K562 (cell line): ENCODE results near the gene SUPT5H. TPM values are rescaled to one million over a fixed set of nuclear protein-coding genes. Genes with fewer than 3 reads are reported as not detected.

Experiments
- ADNP ChIP-seq: fragments of 200-800 bp; sonication (Bioruptor generic); IDR thresholded peaks from 2 replicates; pipeline ENCODE4 v1.6.1; 2016; ENCODE audit warnings: missing genetic modification characterization, missing compliant biosample characterization
- ATF2 ChIP-seq: sonication (generic); formaldehyde crosslinking; IDR thresholded peaks from 2 replicates; pipeline ENCODE4 v1.8.1; 2022; ENCODE audit warnings: missing genetic modification reagents
- CHAMP1 ChIP-seq: fragments of 450-650 bp; IDR thresholded peaks from 2 replicates; pipeline ENCODE4 v1.6.1; 2016; ENCODE audit warnings: mild to moderate bottlenecking
- CHD1 ChIP-seq: fragments of 200-600 bp; sonication (generic); IDR thresholded peaks from one replicate; pipeline ENCODE4 v1.6.1; 2012; ENCODE audit warnings: mild to moderate bottlenecking, moderate library complexity, low read length, inconsistent platforms
- CREB3L1 ChIP-seq: fragments of 450-650 bp; IDR thresholded peaks from 2 replicates; pipeline ENCODE4 v1.6.1; 2014; ENCODE audit warnings: low read depth, mild to moderate bottlenecking, moderate library complexity, borderline replicate concordance
- FOXK1 ChIP-seq: sonication (generic); formaldehyde crosslinking; IDR thresholded peaks from 2 replicates; pipeline ENCODE4 v1.8.0; 2022; ENCODE audit warnings: missing genetic modification reagents, mild to moderate bottlenecking, borderline replicate concordance
- HDAC6 ChIP-seq: IDR thresholded peaks from 2 replicates; pipeline ENCODE4 v1.6.1; 2012; ENCODE audit warnings: low read depth, mild to moderate bottlenecking, control low read depth, inconsistent platforms, low read length, moderate library complexity
- KLF16 ChIP-seq: IDR thresholded peaks from 2 replicates; pipeline ENCODE4 v1.6.1; 2016; ENCODE audit warnings: antibody characterized with exemption
- PRMT5 ChIP-seq: sonication (generic); formaldehyde crosslinking; IDR thresholded peaks from 2 replicates; pipeline ENCODE4 v1.5.0; 2020; ENCODE audit warnings: missing genetic modification reagents
- PYGO2 ChIP-seq: fragments of 450-650 bp; IDR thresholded peaks from 2 replicates; pipeline ENCODE4 v1.6.1; 2016; ENCODE audit warnings: mild to moderate bottlenecking, missing genetic modification characterization, moderate library complexity, missing compliant biosample characterization
- RBBP5 ChIP-seq: fragments of 200-600 bp; sonication (generic); IDR thresholded peaks from 2 replicates; pipeline ENCODE4 v1.6.1; 2012; ENCODE audit warnings: borderline replicate concordance, mild to moderate bottlenecking, low read length, control low read depth, inconsistent platforms; ENCODE audit not compliant: insufficient read depth, poor library complexity, severe bottlenecking
- RBM17 ChIP-seq: fragments of 200-400 bp; formaldehyde crosslinking; IDR thresholded peaks from 2 replicates; pipeline ENCODE4 v1.6.1; 2017; ENCODE audit warnings: low read depth, mild to moderate bottlenecking, low read length, borderline replicate concordance
- SMARCC2 ChIP-seq: fragments of 450-650 bp; IDR thresholded peaks from 2 replicates; pipeline ENCODE4 v1.6.1; 2017; ENCODE audit warnings: antibody characterized with exemption, moderate library complexity, mild to moderate bottlenecking, low read depth
- STAT5B ChIP-seq: fragments of 250-450 bp; sonication (Bioruptor Pico); IDR thresholded peaks from 2 replicates; pipeline ENCODE4 v1.8.0; 2021; ENCODE audit warnings: mild to moderate bottlenecking, inconsistent platforms
- TAF15 ChIP-seq: fragments of 200-400 bp; formaldehyde crosslinking; IDR thresholded peaks from 2 replicates; pipeline ENCODE4 v1.6.1; 2017; ENCODE audit warnings: mild to moderate bottlenecking, low read depth, low read length, moderate library complexity
- TAF9B ChIP-seq: fragments of 450-650 bp; IDR thresholded peaks from 2 replicates; pipeline ENCODE4 v1.6.1; 2018; ENCODE audit warnings: mild to moderate bottlenecking; ENCODE audit not compliant: partially characterized antibody
- TBP ChIP-seq: optimal IDR thresholded peaks from 2 replicates; pipeline ENCODE3; 2011; ENCODE audit warnings: low read depth, low read length, improper control_type of control experiment
- WHSC1 ChIP-seq: IDR thresholded peaks from one replicate; pipeline ENCODE4 v1.6.1; 2012; ENCODE audit warnings: low read length, control low read depth, inconsistent platforms
- XRCC4 ChIP-seq: IDR thresholded peaks from one replicate; pipeline ENCODE4 v1.6.1; 2011; ENCODE audit not compliant: insufficient read depth, insufficient read length; ENCODE audit errors: extremely low read depth
- ZBTB34 ChIP-seq: fragments of 250-450 bp; sonication (Bioruptor Pico); IDR thresholded peaks from 2 replicates; pipeline ENCODE4 v1.8.0; 2021; ENCODE audit warnings: mild to moderate bottlenecking, moderate library complexity
- ZFP36 ChIP-seq: fragments of 150-350 bp; IDR thresholded peaks from 2 replicates; pipeline ENCODE4 v1.6.1; 2018; ENCODE audit warnings: low read length, low read depth; ENCODE audit not compliant: partially characterized antibody
- ZNF197 ChIP-seq: fragments of 200-800 bp; sonication (Bioruptor generic); IDR thresholded peaks from 2 replicates; pipeline ENCODE4 v1.6.1; 2016; ENCODE audit warnings: low read depth, missing genetic modification characterization, missing compliant biosample characterization
- polyA plus RNA-seq, 8 experiments: library from polyadenylated mRNA; depleted of rRNA in 4 of 8; stranded (reverse) in 5 of 8; unstranded in 3 of 8; fragments of >200 nt; fragmentation: Nextera tagmentation in 2 of 8; fragmentation: Illumina TruSeq in 1 of 8; extraction: Ambion mirVana in 2 of 8; extraction: Trizol in 1 of 8; gene quantifications; 2 replicates each; pipeline versions ENCODE4 v1.2.1 to v1.2.3, GENCODE V29; 2011 to 2014; ENCODE audit warnings: inconsistent platforms in 1 of 8, missing spikeins in 1 of 8
- total RNA-seq, 7 experiments: library from RNA; depleted of rRNA in 6 of 7; stranded (reverse); fragments of >200 nt in 6 of 7; fragmentation: Illumina TruSeq in 2 of 7; extraction: Trizol in 2 of 7; gene quantifications; 2 replicates each; pipeline versions ENCODE4 v1.2.1 to v1.2.3, GENCODE V29; 2011 to 2021; ENCODE audit warnings: low replicate concordance in 1 of 7

Gene SUPT5H
- total and polyA plus RNA-seq, 9 of the 15 experiments (the other 6 are each of a cell fraction or from before 2014, with no cell fraction given): 13.3 to 85.9 (median 35.9) TPM

GRCh38 chr19:39412100-39412866 lies 33.1 kb upstream of the SUPT5H start, which contains the start of gene PLEKHG2 (continued):
- TF ChIP-seq FOXK1 (CRISPR knock-in tag) (peak; percentile 68; the same call in 1 of the 2 replicates), WHSC1 (no peak), ATF2 (CRISPR knock-in tag) (no peak), KLF16 (0 out of 2 replicates have a peak, but pooled peaks have one; percentile 31), TAF15 (no peak), XRCC4 (no peak), STAT5B (CRISPR knock-in tag) (no peak), ZBTB34 (CRISPR knock-in tag) (no peak), HDAC6 (no peak), TBP (peak; percentile 100), CREB3L1 (no peak; the same call in 1 of the 2 replicates), PRMT5 (no peak), ADNP (tag) (peak; percentile 100), RBBP5 (peak; percentile 40), CHD1 (no peak), PYGO2 (no peak), ZFP36 (peak; percentile 82), ZNF197 (peak; percentile 63; the same call in 1 of the 2 replicates), TAF9B (no peak), RBM17 (no peak), SMARCC2 (no peak; the same call in 1 of the 2 replicates), CHAMP1 (no peak)
